GM21367 (cell line): Measurements from ENCODE around the gene C5orf15.
"Not testable (repeated sequence)": the region's sequence is repeated elsewhere in the genome, so short reads cannot be mapped to it uniquely, and the experiment has no call there.

Experiments used
- ATAC-seq: cut with Tn5 transposase; IDR thresholded peaks from one replicate; pipeline ENCODE4 v1.9.1; 2021; ENCODE audit not compliant: unreplicated experiment

The C5orf15 gene

GRCh38 chr5:133994297-133994989 is 26.0 kb upstream of the C5orf15 start:
- no peak for ATAC-seq

- ATAC-seq: no peak
These were observed 24.9 kb upstream of the C5orf15 start for GRCh38 chr5:133993185-133993936.

DNA sequence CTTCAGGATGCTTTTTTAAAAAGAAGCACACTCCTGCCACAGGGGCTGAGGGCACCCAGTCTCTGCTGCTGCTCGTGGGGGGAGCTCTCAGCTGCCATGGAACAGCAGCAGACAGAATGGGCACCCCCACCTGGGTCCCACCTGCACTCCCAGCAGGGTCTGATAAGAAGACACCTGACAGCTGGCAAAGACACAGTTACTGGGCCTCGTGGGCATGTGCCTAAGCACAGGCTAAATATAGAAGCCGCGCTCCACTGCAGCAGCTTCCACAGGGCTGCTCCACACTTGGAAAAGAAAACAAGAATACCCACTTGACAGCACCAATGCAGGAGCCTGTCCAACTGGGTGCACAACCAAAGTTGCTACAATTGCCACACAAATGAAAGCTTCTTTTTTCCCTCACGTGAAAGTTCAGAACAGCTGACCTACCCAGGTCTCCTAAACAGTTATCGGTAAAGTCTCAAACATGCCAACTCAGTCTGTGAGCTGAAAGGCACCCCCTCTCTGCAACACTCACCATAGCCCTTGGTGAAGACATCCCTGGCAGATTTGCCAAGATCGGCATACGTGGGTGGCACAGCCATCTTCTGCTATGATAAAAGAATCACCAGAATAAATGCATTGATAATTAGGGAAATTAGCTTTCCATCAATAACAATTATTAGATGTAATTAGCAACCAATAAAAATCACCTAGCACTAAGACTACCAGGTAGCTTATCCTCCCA is 24.2 kb upstream of the C5orf15 start:
- no peak for ATAC-seq

DNA sequence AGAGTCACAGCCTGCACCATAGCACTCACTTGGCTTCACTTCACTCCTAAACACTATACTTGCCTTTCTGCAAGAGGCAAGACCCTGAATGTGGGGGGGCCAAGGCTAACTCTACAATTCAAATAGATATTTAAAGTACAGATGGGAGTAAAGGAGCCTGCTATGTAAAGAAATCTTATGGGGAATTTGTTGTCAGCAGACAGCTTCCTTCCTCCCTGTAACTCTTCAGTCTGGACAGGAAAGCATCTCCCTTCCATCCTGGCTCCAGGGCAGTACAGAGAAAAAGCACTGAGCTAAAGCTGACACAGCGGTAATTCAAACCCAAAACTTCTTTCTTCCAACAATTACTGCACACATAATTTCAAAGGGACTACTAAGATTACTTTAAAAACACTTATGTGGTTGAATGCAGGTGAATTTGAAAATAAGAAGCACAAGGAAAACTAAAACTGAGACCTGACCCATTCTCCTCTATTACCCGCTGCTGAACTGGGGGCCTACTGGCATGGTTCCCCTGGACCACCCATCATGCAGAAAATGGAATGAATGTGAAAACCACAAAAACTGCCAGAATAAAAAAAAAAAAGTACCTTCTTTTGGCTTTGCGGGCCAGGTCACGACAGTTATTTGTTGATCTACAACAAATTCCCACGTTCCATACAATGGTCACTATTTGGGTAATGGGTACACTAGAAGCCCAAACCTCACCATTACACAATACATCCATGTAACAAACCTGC is 22.9 kb upstream of the C5orf15 start:
- ATAC-seq: no peak

DNA sequence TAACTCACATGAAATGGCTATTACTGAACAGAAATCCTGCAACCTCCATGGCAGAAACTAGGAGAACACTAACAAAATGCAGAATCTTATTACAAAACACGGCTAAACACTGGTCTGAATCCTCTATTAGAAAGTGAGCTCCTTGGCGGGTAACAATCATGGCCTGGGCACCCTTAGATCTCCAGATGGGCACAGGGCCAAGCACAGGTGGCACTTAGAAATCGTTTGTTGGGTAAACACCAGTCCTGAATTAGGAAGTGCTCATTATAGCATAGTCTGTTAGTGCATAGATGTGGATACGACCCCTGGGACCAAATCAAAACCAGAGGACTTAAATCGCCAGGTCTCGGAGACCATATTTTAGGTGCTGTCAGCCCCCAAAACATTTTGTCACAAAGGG is 22.0 kb upstream of the C5orf15 start:
- ATAC-seq: no peak

GRCh38 chr5:133985540-133986180 is 17.2 kb upstream of the C5orf15 start:
- ATAC-seq: no peak

DNA sequence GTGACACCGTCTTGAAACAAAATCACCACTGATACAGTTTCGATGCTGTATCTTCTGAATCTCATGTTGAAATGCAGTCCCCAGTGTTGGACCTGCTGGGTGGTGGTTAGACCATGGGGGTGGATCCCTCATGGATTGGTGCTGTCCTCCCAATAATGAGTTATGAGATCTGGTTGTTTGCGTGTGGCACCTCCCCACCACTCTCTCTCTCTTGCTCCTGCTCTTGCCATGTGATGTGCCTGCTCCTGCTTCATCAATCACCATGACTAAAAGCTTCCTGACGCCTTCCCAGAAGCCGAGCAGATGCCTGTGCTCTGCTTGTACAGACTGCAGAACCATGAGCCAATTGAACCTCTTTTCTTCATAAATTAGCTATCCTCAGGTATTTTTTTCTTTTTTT is 15.2 kb upstream of the C5orf15 start:
- no peak for ATAC-seq

- no peak for ATAC-seq
These were observed 13.3 kb upstream of the C5orf15 start for GRCh38 chr5:133981714-133982113.

DNA sequence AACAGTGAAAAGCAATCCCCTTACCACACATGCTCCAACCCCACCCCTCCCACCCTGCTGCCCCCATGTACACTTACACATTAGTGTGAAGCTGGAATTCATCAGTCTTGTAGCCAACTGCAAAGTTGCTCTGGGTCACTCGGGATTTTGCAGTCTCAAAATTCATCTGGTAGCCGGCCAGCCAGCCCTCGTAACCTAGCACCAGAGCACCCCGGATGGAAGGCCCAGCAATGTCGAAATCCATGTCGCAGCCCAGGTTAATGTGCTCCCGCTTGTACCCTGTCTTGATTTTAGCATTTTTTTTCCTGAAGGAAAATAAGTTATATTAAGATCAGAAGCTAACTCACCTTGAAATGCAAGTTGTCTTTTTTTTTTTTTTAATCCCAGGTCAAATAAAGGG is 12.2 kb upstream of the C5orf15 start:
- ATAC-seq: no peak

DNA sequence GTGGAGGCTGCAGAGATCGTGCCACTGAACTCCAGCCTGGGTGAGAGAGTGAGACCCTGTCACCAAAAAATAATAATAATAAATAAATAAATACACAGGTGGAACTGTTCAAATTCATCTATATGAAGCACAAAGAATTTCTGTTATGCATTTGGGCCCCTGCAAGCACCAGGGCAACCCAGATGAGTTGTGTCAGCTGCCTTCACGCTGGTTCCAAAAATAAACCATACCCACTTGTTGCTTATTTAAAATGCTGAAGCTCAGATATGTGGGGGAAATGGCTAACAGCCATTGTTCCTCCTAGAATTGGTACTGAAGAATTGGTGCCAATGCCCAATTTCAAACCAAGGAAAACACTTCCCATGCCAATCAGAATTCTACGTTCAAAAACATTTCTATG is 10.5 kb upstream of the C5orf15 start:
- ATAC-seq: no peak

DNA sequence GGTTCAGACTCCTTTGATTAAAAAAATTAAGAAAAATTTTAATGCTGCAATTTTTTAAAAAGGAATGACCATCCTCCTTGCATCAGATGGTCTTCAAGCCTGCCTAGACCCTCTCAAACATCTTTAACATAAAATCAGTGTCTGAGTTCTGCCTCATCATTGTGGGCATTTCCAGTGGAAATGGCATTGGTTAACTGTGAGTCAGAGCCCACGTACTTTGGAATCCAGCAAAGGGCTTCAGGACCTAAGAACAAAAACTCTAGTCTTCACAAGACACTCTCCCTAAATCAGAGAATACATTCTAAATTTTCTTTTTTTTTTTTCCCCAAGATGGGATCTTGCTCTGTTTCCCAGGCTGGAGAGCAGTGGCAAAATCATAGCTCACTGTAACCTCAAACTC is 9.4 kb upstream of the C5orf15 start:
- no peak for ATAC-seq

GRCh38 chr5:133977161-133977787 is 8.8 kb upstream of the C5orf15 start:
- no peak for ATAC-seq

GRCh38 chr5:133975546-133975945 is 7.1 kb upstream of the C5orf15 start:
- not testable (repeated sequence) for ATAC-seq

DNA sequence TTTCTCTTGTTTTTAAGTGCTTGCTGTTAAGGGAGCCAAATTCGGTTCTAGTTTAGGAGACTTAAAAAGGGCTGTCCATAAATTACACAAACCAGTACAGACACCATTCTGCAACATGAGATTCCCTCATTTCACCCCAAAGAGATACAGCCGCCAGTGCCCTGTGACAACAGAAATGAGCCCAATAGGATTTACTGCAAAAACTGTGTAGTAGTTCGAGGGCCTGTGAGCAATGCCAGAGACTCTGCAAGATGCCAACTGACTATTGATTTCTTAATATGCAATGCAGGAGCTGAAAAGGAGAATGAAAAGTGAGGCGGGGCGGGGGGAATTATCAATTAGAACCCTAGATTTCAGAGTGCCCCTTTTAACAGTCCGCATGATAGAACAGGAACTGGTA is 5.7 kb upstream of the C5orf15 start:
- ATAC-seq: no peak

DNA sequence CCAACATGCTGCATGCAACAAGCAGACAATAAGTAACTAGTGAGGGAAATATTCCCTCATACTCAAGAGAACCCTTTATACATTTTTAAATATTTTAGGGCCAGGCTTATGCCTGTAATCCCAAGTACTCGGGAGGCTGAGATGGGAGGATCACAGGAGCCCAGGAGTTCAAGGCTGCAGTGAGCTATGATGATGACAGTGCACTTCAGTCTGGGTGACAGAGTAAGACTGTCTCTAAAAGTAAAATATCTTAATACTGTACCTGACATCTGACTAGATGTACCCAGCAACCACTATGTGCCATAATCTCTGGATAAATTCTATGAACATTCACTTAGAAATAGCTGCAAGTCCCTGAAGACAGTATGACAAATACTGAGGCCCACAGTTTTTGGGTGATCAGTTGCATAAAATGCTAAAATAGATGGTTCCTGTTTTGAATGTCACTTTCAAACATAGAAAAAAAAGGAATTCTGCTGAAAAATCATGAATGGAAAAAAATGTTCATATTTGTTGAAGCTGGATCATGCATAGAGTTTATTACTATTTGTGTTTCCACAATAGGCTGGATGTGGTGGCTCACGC is 2.0 kb upstream of the C5orf15 start:
- ATAC-seq: no peak

- ATAC-seq: no peak
These were observed 1.4 kb upstream of the C5orf15 start for GRCh38 chr5:133969654-133970324.

DNA sequence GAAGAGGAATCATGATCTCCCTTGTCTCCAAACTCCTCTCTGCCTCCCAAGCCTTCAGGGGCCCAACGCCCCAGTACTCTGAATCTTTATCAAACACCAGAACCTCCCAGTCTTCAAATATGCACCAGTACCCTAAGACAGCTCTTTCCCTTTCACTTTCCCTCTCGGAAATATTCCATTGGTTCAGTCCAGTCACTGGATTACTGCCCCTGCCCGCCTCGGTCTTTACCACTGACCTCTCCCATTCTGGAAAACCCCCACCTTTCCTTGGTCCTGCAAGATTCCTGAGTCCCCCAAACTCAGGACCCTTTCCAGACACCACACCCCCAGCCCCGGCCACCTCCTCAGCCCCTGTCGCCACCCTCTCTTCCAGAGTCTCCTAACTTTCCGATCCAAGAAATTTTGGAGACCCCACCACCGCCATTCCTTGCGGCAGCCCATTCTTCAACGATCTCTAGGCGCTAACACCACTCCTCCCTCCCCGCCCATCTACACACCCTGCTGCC is 674 bp downstream of the C5orf15 start:
- ATAC-seq: no peak

DNA sequence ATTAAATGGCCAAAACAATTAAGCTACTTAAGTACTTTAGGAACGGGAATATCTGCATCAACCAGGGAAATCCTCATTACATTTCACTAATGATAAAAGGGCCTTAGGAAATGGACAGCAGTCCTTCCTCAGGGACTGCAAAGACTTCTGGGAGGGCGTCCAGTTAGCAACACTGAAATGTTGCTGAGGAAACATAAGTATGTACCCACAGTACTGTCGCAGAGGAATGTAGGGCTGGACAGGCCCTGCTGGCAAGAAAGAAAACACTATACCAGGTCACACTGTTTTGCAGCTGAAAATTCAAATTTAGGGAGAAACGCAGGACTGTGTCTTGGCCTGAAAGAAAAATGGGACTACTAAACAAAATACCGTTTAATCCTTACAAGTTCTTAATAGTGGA is 1.3 kb downstream of the C5orf15 start:
- ATAC-seq: no peak

- no peak for ATAC-seq
These were observed 2.3 kb downstream of the C5orf15 start for GRCh38 chr5:133966090-133966489.
